NCI-H1417 treated with DMSO at 0.1 percent for 48 hours (cell line): ENCODE data around the gene GIGYF1.
"Not testable (repeated sequence)": the region's sequence is repeated elsewhere in the genome, so short reads cannot be mapped to it uniquely, and the experiment has no call there.

ENCODE experiments used
- DNase-seq: peaks from one replicate; lab custom pipeline; 2025; lab: John Stamatoyannopoulos, UW

The GIGYF1 gene, protein sequence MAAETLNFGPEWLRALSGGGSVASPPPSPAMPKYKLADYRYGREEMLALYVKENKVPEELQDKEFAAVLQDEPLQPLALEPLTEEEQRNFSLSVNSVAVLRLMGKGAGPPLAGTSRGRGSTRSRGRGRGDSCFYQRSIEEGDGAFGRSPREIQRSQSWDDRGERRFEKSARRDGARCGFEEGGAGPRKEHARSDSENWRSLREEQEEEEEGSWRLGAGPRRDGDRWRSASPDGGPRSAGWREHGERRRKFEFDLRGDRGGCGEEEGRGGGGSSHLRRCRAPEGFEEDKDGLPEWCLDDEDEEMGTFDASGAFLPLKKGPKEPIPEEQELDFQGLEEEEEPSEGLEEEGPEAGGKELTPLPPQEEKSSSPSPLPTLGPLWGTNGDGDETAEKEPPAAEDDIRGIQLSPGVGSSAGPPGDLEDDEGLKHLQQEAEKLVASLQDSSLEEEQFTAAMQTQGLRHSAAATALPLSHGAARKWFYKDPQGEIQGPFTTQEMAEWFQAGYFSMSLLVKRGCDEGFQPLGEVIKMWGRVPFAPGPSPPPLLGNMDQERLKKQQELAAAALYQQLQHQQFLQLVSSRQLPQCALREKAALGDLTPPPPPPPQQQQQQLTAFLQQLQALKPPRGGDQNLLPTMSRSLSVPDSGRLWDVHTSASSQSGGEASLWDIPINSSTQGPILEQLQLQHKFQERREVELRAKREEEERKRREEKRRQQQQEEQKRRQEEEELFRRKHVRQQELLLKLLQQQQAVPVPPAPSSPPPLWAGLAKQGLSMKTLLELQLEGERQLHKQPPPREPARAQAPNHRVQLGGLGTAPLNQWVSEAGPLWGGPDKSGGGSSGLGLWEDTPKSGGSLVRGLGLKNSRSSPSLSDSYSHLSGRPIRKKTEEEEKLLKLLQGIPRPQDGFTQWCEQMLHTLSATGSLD (N-terminal part only)

DNA sequence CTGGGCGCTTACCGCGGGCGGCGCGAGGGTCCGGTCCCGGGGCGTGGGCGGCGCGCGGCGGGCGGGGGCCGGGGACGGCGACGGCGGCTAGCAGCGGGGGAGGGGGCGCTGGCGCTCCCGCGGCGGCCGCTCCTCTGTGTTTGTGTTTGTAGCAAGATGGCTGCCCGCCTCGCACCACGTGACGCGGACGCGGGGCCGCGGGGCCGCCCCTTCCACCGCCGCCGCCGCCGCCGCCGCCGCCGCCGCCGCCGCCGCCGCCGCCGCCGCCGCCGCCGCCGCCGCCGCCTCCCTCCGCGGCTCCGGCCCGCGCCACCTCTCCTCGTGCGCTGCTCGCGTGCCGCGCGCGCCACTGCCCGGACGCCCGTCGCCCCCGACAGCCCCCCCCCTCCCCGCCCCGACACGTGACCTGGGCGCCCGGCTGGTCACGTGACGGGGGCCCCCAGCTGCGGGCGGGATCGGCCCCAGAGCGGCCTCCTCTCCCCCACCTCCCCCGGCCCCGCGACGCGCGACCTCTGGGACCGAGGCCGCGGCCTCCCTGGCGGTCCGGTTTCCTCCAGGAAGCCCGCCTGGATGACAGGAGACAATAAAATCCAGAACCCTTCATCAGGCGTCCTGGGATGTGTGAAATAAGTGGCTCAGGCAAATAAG, at the start of gene GIGYF1:
Gene GIGYF1 (minus strand): TSS at position 153 of the 648 bp plus-strand sequence. CDS start 6,012 bp downstream, outside the sequence.
- no peak for DNase-seq

DNA sequence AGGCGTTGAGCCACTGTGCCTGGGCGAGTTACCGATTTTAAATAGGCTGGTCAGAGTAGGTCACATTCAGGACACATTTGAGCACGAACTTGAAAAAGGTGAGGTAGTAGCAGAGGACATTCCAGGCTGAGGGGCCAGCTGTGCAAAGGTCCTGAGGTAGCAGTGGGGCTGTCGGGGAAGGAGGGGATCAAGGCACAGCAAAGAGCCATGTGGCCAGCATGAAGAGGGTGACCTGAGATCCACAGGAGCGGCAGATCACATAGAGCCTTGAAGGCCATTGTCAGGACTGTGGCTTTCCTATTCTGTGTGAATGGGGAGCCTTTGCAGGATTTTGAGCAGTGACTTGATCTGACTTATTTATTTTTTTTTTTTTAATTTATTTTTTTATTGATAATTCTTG, 45.9 kb upstream of the GIGYF1 start:
- DNase-seq, result no peak

DNA sequence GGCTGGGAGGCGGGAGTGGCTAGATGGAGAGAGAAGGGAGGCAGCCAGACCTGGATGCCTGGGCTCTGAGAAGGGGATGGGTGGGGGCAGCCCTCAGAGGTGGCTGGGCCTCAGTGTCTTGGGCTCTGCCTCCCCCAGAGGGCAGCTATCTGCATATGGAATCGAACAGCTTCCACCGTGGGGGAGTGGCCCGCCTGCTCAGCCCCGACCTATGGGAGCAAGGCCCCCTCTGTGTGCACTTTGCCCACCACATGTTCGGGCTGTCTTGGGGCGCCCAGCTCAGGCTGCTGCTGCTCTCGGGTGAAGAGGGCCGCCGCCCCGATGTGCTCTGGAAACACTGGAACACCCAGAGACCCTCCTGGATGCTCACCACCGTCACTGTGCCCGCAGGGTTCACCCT, 42.6 kb upstream of the GIGYF1 start:
- no peak for DNase-seq

DNA sequence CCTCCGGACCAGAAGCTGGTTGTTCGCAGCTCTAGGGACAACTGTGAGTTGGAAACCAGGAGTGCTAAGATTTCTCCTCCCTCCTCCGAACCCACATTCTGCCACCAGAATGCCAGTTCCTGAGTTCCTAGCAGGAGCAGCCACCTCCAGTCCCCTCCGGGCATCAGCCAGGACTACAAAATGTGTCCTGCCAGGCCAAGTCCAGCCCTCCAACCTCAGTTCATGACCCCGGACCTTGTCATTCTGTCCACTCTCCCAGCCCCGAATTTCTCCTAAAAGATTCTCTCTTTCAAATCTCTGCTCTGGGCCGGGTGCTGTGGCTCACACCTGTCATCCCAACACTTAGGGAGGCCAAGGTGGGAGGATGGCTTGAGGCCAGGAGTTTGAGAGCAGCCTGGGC, 41.7 kb upstream of the GIGYF1 start:
- DNase-seq, result no peak

DNA sequence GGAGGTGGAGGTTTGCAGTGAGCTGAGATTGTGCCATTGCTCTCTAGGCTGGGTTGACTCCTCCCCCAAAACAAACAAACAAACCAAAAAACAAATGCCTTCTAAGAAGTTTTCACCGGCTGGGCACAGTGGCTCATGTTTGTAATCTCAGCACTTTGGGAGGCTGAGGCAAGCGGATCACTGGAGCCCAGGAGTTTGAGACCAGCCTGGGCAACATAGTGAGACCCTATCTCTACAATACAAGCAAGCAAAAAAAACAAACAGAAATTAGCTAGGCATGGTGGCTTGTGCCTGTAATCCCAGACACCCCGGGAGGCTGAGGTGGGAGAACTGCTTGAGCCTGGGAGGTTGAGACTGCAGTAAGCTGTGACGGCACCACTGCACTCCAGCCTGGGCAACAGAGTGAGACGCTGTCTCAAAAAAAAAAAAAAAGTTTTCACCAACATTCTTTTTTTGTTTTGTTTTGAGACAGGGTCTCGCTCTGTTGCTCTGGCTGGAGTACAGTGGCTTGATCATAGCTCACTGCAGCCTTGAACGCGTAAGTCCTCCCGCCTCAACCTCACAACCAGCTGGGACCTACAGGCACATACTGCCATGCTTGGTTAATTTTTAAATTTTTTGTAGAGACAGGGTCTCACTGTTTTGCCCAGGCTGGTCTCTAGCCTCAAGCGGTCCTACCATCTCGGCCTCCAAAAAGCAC, 38.0 kb upstream of the GIGYF1 start:
- DNase-seq, result no peak

DNA sequence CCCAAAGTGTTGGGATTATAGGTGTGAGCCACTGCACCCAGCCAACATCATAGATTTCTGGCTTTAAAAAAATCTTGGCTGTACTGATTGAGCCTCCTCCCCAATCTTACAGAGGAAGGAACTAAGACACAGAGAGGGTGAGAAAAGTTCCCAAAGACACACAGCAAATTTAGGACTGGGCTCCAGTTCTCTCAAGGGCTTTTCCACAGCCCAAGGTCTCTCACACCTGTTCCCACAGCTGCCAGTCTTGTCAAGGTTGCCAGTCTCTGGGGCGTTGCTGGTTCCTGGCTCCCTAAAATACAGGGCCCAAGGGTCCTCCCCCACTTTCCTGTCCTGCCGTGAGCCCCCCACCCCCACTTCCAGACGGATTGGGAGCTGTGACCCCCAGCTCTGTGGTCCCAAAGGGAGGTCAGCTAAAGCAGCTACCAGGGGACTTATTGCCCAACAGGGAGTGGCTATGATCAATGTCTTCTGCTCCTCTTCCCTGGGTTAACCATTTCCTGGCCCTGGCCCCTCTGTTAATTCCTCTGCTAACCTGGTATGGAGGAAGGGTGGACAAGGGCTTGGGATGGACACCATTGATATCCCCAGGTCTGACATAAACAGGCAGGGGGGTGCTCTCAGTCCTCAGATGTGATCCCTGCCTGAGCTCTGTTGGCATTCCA, 36.2 kb upstream of the GIGYF1 start:
- no peak for DNase-seq

DNA sequence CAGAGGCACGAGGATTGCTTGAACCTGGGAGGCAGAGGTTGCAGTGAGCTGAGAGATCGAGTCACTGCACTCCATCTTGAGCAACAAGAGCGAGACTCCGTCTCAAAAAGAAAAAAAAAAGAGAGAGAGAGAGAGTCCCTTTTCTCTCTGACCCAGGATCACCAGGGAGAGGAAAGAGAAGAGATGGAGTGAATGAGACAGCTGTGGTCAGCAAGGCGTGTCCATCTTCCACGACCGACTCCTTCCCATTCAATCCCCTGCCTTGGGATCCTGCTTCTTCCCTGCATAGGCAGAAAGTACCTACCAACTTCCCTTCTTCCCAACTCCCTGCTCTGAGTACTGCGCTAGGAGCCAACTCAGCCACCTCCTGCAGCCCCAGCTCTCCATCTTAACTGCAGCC, 34.1 kb upstream of the GIGYF1 start:
- no peak for DNase-seq

DNA sequence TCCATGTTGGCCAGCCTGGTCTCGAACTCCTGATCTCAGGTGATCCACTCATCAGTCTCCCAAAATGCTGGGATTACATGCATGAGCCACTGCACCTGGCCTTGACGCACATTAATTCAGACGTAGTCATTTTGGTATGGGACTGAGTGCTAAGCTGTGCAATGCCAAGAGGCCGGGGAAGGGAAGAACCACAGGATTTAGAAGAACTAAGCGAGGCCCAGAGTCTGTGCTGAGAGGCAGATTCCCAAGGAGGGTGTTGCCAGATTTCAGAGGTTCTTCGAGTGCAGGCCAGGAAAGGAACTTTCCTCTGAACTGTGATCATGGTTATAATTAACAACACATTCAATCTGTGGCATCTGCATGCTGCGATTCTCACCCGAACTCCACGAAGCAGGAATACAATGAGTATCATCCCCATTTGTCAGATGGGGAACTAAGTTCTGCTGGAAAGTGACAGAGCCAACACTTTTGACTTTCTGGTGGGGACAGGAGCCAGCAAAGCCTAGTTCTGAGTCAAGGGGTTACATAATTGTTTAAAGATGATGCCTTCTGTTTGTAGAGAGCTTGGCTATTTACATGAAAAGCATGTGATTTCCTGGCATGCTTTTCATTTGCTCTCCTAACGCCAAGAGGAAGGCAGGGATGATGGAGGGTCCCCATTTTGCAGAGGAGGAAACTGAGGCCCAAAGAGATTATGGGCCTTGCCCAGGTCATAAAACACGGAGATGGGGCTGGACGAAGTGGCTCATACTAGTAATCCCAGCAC, 33.1 kb upstream of the GIGYF1 start:
- no peak for DNase-seq

DNA sequence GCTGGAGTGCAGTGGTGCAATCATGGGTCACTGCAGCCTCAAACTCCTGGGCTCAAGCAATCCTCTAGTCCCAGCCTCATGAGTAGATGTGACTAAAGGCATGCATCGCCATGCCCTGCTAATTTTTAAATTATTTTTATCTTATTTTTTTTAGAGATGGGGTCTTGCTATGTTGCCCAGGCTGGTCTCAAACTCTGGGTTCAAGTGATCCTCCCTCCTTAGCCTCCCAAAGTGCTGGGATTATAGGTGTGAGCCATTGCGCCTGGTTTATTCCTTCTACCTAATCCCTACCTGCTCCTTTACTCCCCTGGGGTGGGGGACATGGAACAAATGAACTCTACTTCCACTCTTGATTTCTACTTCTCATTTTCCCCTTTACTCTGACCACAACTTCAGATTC, 30.3 kb upstream of the GIGYF1 start:
- not testable (repeated sequence) for DNase-seq

DNA sequence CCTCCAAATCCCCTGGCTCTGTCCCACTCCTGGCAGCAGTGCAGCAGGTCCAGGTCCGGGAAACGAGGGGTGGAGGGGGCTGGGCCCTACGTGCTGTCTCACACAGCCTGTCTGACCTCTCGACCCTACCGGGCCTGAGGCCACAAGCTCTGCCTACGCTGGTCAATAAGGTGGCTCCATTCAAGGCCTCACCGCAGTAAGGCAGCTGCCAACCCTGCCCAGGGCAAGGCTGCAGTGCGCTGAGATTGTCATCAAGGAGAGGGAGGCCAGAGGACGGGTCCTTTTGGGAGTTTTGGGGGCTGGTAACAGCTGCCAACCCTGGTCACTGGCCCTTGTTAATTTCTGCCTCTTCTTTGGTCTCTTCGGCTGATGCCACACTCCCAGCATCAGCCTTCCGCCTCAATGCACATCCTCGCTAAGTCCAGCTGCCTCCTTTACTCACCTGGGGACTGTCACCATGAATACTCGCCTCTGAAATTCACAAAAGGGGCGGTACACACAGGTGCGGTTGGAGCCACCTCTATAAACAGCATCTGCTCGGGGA, 29.8 kb upstream of the GIGYF1 start:
- DNase-seq, result no peak

DNA sequence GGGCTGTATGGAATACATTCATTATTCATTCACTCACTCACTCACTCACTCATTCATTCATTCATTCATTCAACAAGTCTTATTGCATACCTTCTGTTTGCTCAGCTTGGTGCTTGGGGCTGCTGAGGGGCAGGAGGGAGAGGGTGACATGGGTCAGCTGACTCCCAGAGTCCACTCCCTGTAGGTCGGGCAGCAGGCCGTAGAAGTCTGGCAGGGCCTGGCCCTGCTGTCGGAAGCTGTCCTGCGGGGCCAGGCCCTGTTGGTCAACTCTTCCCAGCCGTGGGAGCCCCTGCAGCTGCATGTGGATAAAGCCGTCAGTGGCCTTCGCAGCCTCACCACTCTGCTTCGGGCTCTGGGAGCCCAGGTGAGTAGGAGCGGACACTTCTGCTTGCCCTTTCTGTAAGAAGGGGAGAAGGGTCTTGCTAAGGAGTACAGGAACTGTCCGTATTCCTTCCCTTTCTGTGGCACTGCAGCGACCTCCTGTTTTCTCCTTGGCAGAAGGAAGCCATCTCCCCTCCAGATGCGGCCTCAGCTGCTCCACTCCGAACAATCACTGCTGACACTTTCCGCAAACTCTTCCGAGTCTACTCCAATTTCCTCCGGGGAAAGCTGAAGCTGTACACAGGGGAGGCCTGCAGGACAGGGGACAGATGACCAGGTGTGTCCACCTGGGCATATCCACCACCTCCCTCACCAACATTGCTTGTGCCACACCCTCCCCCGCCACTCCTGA, 28.6 kb upstream of the GIGYF1 start:
- DNase-seq, result no peak

DNA sequence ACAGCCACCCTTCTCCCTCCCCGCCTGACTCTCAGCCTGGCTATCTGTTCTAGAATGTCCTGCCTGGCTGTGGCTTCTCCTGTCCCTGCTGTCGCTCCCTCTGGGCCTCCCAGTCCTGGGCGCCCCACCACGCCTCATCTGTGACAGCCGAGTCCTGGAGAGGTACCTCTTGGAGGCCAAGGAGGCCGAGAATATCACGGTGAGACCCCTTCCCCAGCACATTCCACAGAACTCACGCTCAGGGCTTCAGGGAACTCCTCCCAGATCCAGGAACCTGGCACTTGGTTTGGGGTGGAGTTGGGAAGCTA, 27.4 kb upstream of the GIGYF1 start:
- no peak for DNase-seq

DNA sequence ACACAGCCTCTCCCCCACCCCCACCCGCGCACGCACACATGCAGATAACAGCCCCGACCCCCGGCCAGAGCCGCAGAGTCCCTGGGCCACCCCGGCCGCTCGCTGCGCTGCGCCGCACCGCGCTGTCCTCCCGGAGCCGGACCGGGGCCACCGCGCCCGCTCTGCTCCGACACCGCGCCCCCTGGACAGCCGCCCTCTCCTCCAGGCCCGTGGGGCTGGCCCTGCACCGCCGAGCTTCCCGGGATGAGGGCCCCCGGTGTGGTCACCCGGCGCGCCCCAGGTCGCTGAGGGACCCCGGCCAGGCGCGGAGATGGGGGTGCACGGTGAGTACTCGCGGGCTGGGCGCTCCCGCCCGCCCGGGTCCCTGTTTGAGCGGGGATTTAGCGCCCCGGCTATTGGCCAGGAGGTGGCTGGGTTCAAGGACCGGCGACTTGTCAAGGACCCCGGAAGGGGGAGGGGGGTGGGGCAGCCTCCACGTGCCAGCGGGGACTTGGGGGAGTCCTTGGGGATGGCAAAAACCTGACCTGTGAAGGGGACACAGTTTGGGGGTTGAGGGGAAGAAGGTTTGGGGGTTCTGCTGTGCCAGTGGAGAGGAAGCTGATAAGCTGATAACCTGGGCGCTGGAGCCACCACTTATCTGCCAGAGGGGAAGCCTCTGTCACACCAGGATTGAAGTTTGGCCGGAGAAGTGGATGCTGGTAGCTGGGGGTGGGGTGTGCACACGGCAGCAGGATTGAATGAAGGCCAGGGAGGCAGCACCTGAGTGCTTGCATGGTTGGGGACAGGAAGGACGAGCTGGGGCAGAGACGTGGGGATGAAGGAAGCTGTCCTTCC, 26.8 kb upstream of the GIGYF1 start:
- DNase-seq, result no peak

DNA sequence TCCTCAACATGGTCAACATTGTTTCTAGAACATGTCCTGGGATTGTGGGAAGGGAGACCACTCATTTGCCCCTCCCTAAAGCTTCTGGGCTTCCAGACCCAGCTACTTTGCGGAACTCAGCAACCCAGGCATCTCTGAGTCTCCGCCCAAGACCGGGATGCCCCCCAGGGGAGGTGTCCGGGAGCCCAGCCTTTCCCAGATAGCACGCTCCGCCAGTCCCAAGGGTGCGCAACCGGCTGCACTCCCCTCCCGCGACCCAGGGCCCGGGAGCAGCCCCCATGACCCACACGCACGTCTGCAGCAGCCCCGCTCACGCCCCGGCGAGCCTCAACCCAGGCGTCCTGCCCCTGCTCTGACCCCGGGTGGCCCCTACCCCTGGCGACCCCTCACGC, 26.2 kb upstream of the GIGYF1 start, which contains the start of gene EPO:
Gene EPO (plus strand): TSS at position 190 of the 392 bp plus-strand sequence. CDS start 513 bp downstream, outside the sequence.
- no peak for DNase-seq

DNA sequence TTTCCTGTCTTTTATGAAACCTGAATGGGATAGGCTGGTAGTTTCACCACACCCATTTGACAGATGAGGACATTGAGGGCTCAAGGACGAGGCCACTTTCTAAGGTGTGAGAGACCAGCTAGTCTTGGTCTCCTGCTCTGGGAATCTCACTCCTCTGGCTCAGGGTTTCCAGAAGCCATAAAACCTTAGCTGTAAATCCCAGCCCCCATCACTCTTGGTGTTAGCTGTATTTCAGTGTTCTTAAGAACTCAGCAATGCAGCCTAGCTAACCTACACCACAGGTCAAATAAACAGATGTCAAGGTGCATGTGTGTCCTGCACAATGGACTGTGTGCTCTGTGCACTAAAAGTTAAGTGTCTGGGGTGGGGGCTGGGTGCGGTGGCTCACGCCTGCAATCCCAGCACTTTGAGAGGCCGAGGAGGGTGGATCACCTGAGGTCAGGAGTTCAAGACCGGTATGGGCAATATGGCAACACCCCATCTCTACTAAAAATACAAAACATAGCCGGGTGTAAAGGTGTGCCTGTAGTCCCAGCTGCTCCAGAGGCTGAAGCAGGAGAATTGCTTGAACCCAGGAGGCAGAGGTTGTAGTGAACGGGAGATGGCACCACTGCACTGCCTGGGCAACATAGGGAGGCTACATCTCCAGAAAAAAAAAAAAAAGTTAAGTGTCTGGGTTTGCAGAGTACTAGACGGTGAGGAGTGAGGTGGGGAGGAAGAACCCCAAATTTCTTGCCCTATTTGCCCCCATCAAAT, 25.7 kb upstream of the GIGYF1 start:
- DNase-seq, result no peak

DNA sequence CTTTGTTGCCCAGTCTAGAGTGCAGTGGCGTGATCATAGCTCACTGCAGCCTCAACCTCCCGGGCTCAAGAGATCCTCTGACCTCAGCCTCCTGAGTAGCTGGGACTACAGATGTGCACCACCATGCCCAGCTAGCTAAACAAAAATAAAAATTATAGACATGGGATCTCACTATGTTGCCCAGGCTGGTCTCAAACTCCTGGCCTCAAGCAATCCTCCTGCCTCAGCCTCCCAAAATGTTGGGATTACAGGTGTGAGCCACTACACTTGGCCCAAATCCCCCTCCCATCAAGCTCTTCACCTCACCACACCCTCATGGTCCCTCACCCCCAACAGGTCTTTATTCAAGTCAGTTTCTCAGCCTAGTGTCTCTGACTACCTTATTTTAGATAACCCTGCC, 23.0 kb upstream of the GIGYF1 start:
- DNase-seq, result not testable (repeated sequence)

DNA sequence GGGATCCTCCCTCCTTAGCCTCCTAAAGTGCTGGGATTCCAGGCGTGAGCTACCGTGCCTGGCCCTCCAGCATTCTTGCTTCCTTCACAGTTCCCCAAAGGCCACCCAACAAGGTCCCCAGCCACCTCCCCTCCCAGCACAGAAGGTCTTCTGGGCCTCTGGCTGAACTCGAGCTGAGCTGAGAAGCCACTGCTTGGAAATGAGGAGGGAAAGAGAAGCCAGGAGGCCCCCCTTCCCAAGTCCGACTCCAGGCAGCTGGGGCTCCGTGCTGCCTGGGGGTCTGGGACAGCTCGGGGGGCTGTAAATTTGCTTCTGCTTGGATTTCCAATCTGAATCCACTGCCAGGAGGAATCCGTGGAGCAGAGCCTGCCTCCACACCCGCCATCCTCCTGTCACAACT, 20.7 kb upstream of the GIGYF1 start:
- DNase-seq, result no peak

DNA sequence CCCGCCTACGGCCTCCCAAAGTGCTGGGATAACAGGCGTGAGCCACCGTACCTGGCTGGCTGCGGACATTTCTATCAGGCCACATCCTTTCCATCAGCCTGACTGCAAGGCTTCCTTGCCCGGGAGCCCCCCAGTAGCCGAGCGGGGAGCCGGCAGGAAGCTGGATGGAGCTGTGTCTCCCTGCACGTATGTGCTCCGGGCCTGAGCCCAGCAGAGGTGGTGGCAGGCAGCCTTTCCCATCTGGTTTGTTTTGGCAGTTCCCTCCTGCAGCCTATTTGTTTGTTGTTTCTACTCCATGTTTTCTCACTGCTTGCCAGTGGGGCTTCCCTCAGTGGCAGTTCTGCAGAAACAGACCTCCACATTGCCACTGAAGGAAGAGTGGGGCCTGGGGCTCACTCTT, 17.3 kb upstream of the GIGYF1 start:
- DNase-seq, result no peak
